ENCODE results near the gene TRMT10B.
"Not testable (repeated sequence)": the region's sequence is repeated elsewhere in the genome, so short reads cannot be mapped to it uniquely, and the experiment has no call there.

The TRMT10B gene

GRCh38 chr9:37752112-37752511 is 1.5 kb upstream of the TRMT10B start:
- not testable (repeated sequence) for DNase-seq

- no peak for DNase-seq
Measured at GRCh38 chr9:37752642-37753488, 740 bp upstream of the TRMT10B start.

- DNase-seq: no peak
Measured at GRCh38 chr9:37758747-37759146, 5.1 kb downstream of the TRMT10B start.

GRCh38 chr9:37760416-37761161 is 7.0 kb downstream of the TRMT10B start:
- DNase-seq: no peak

DNA sequence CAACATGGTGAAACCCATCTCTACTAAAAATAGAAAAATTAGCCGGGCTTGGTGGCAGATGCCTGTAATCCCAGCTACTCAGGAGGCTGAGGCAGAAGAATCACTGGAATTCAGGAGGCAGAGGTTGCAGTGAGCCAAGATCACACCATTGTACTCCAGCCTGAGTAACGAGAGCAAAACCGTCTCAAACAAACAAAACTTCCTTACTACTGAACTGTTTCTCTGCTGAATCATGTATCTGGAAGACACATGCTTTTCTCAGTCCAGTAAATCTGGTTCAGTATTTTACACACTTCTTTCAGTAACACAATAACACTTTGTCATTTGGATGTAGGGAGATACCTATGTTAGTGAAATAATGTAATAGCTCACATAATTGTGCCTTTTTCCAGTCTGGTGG is 7.9 kb downstream of the TRMT10B start:
- no peak for DNase-seq

GRCh38 chr9:37765263-37765662 is 11.7 kb downstream of the TRMT10B start:
- not testable (repeated sequence) for DNase-seq

GRCh38 chr9:37769306-37769705 is 15.7 kb downstream of the TRMT10B start:
- DNase-seq: no peak

- DNase-seq: no peak
Measured at GRCh38 chr9:37769995-37770394, 16.4 kb downstream of the TRMT10B start.

GRCh38 chr9:37775216-37775919 is 21.8 kb downstream of the TRMT10B start:
- DNase-seq: no peak

- no peak for DNase-seq
Measured at GRCh38 chr9:37776328-37776727, 22.7 kb downstream of the TRMT10B start.

GRCh38 chr9:37778534-37778933 is 24.9 kb downstream of the TRMT10B start:
- DNase-seq: no peak

GRCh38 chr9:37784291-37784615 is 30.6 kb downstream of the TRMT10B start:
- no peak for DNase-seq

DNA sequence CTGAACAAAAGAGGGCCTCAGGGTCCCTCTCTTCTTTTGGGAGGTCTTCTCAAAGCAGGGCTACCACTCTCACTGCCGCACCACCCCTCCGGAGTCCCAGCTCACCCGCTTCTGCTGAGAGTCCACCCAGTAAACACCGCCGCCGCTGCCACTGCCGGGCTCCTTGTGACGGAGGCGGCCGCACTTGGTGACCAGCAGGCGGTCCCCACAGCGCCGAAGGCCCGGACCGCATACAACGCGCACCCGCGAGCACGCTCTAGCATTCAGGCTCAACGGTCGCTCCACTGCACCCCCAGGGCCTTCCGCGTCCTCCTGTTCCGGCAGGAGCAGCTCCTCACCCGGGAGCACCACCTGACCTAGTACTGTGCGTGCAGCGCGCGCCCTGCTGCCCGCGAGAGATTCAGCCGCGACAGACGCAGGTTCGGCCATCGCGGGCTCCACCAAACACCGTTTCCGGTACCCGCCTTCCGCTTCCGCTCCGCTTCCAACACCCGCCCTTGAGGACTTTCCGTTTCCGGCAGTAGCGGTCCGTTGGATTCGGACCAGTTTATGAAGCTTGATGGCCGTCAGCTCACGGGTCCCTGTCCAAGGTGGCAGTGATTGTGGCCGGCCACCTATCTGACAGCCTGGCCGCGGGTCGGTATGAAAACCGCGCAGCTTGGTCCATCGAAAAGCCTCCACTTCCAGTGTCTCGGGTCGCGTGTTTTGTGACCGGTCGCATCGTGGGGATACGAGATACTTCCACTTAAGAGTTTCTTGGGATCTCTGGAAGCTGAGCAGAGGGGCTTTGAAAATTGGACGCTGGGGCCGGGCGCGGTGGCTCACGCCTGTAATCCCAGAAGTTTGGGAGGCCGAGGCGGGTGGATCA is 31.2 kb downstream of the TRMT10B start, which contains the start of gene EXOSC3:
EXOSC3 (minus strand) TSS at position 449 of the 868 bp plus-strand sequence; CDS start at position 429, 20 bp downstream.
- DNase-seq: peak; percentile 80 to 86

GRCh38 chr9:37787059-37787458 is 33.5 kb downstream of the TRMT10B start:
- no peak for DNase-seq

- DNase-seq: no peak
Measured at GRCh38 chr9:37788332-37788731, 34.7 kb downstream of the TRMT10B start.

DNA sequence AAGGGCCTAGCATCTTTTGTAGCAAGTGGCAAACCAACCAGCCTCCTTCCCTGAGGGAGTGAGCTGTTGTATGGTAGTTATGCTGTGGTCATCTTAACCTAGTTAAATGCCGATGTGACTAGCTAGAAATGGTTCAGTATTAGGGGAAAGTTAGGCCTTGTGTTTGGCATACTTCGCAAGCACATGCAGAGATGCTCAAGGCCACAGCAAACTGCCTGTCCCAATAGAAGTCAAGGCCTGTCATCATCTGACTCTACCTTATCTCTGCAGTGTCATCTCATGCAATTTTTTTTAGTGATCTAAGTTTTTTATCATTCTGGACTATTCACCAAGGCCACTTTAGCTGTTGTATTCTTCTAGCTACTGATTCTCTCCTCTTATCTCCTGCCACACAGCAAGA is 36.5 kb downstream of the TRMT10B start:
- no peak for DNase-seq

GRCh38 chr9:37792122-37792521 is 38.5 kb downstream of the TRMT10B start:
- no peak for DNase-seq

- DNase-seq: no peak
Measured at GRCh38 chr9:37796232-37796631, 42.6 kb downstream of the TRMT10B start.

DNA sequence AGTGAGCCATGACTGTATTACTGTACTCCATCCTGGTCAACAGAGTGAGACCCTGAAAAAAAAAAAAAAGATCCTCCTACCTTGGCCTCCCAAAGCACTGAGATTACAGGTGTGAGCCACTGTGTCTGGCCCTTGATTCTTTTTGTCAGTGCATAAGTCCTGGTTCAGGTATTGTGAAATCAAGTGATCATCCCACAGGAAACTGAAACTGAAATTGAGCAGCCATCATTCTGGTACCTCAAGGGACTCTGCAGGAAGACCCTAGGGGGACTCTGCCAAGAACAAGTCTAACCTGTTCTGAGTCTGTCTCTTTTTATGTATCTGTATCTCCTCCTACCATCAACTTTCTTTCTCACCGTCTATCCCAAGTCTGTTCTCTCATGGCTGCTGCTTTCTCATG is 45.1 kb downstream of the TRMT10B start:
- no peak for DNase-seq

- DNase-seq: peak; percentile 48 to 80
Measured at GRCh38 chr9:37800631-37801286, 47.2 kb downstream of the TRMT10B start, which contains the start of gene DCAF10. Gene DCAF10 (plus strand): TSS chr9:37800797. CDS start chr9:37800867, 70 bp downstream.

- DNase-seq: no peak
Measured at GRCh38 chr9:37801287-37801850, 47.8 kb downstream of the TRMT10B start.

Measured in NCI-H446 (cell line).